H1 (cell line): ENCODE results near the gene EPN2. TPM values are rescaled to one million over a fixed set of nuclear protein-coding genes. Genes with fewer than 3 reads are reported as not detected.

Experiments
- EGR1 ChIP-seq: IDR thresholded peaks from 2 replicates; pipeline ENCODE4 v1.6.1; 2011; ENCODE audit warnings: low read depth, low read length, borderline replicate concordance
- MAFK ChIP-seq: IDR thresholded peaks from 2 replicates; pipeline ENCODE4 v1.6.1; 2012; ENCODE audit warnings: low read depth, mild to moderate bottlenecking, improper control_type of control experiment, low read length
- polyA plus RNA-seq, 7 experiments: library from polyadenylated mRNA; depleted of rRNA in 3 of 7; stranded (reverse) in 5 of 7; unstranded in 2 of 7; fragments of >200 nt in 5 of 7; fragments of 200-250 nt in 2 of 7; gene quantifications; 1 replicate in 5 of 7; 2 replicates in 1 of 7; 4 replicates in 1 of 7; pipeline versions ENCODE4 v1.2.1 to v1.2.3, GENCODE V29; 2011 to 2013; ENCODE audit warnings: missing spikeins in 2 of 7, mixed read lengths in 2 of 7
- total RNA-seq: library from RNA; stranded (reverse); fragmentation: NEBNext Ultra II Directional; extraction: Animal tissue kit (Norgen Biotek cat#: 25700); gene quantifications from 2 replicates; pipeline ENCODE4 v1.2.1, GENCODE V29; 2021

Gene EPN2
- total and polyA plus RNA-seq, 2 of the 8 experiments (the other 6 are each of a cell fraction or from before 2014, with no cell fraction given): 28.7 to 55.8 TPM

GRCh38 chr17:19371259-19372010 is 134.3 kb downstream of the EPN2 start (continued):
- TF ChIP-seq MAFK: no peak
- no peak for TF ChIP-seq EGR1
